Tibial artery (tissue), 4 donors: Measurements from ENCODE around the gene PACSIN1.
"Not testable (repeated sequence)": the region's sequence is repeated elsewhere in the genome, so short reads cannot be mapped to it uniquely, and the experiment has no call there.

Source experiments
- DNase-seq, 2 donors: peaks; one replicate each; pipeline ENCODE4 v3.0.0-alpha.2; 2019
- H3K27ac ChIP-seq, 2 donors: fragments of 200-600 bp; sonication (generic) in 1 of 2; 1 replicate in 1 of 2; 2 replicates in 1 of 2; pipeline ENCODE4 v1.5.1; 2018 to 2019; ENCODE audit warnings: mild to moderate bottlenecking in 1 of 2
- H3K27me3 ChIP-seq, 2 donors: fragments of 200-600 bp; sonication (generic) in 1 of 2; one replicate each; pipeline versions ENCODE4 v1.5.1 to v1.6.0; 2016 to 2019
- H3K36me3 ChIP-seq, 3 donors: fragments of 200-600 bp; sonication (generic) in 2 of 3; one replicate each; pipeline ENCODE4 v1.5.1; 2016 to 2019; ENCODE audit warnings: mild to moderate bottlenecking in 2 of 3
- H3K4me1 ChIP-seq, 4 donors: fragments of 200-600 bp; sonication (generic) in 2 of 4; 1 replicate in 3 of 4; 2 replicates in 1 of 4; pipeline ENCODE4 v1.5.1; 2016 to 2019
- H3K4me3 ChIP-seq, 2 donors: fragments of 200-600 bp; sonication (generic) in 1 of 2; 1 replicate in 1 of 2; 2 replicates in 1 of 2; pipeline ENCODE4 v1.5.1; 2018 to 2019; ENCODE audit warnings: mild to moderate bottlenecking in 2 of 2
- H3K9me3 ChIP-seq, 3 donors: fragments of 200-600 bp; sonication (generic) in 1 of 3; one replicate each; pipeline ENCODE4 v1.5.1; 2016 to 2019
- intact Hi-C: fragments of 100-400 bp; cut with DNase I; formaldehyde crosslinking; loops from one replicate; pipeline ENCODE4 v1.15.0; 2023; ENCODE audit warnings: low total_unique reads
- TF ChIP-seq, protein P1 (sequence below), 2 experiments: fragments of 200-600 bp in 1 of 2; fragments of 450-650 bp in 1 of 2; IDR thresholded peaks; one replicate each; pipeline ENCODE4 v1.5.1; 2017 to 2019; ENCODE audit warnings: antibody characterized with exemption in 2 of 2, mild to moderate bottlenecking in 1 of 2, moderate library complexity in 1 of 2

Gene PACSIN1

DNA sequence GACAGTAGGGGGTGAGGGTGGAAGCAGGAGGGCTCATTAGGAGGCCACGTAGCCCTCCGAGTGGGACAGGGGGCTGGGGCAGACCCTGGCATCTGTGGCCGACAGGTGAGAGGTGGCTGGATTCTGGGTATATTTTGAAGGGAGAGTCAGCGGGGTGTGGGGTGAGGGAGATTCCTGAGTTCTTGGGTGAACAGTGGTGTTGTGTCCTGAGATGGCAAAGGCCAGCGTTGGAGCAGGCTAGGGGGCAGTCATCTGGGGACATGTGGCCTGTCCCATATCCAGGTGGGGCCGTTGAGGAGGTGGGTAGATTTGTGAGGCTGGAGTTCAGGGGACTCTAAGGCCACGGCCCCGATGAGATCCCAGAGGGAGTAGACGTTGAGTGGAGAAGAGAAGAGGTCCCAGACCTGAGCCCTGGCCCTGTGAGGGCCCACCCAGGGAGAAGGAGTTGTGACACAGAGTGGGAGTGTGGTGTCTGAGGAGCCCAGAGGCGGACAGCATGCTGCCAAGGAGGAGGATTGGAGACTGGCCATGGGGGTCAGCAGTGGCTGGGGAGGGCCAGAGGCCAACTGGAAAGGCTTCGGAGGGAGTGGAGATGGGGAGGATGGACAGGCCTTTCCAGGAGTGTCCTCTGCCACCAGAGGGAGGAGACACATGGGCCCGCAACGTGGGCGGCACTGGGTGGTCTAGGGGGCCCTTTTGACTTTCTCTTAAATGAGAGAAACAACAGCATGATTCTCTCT is 19.6 kb downstream of the PACSIN1 start:
- Histone ChIP-seq H3K36me3 (no peaks in the 10 kb centered on the region), H3K9me3 (no peaks in the 10 kb centered on the region), H3K4me3 (no peak overlapping the region), H3K27me3 (peaks cover 0 to 14% of the 10 kb centered on the region in 2 donors), H3K27ac (no peak overlapping the region), H3K4me1 (no peaks in the 10 kb centered on the region)
- no peak for DNase-seq
- TF ChIP-seq, protein P1, sequence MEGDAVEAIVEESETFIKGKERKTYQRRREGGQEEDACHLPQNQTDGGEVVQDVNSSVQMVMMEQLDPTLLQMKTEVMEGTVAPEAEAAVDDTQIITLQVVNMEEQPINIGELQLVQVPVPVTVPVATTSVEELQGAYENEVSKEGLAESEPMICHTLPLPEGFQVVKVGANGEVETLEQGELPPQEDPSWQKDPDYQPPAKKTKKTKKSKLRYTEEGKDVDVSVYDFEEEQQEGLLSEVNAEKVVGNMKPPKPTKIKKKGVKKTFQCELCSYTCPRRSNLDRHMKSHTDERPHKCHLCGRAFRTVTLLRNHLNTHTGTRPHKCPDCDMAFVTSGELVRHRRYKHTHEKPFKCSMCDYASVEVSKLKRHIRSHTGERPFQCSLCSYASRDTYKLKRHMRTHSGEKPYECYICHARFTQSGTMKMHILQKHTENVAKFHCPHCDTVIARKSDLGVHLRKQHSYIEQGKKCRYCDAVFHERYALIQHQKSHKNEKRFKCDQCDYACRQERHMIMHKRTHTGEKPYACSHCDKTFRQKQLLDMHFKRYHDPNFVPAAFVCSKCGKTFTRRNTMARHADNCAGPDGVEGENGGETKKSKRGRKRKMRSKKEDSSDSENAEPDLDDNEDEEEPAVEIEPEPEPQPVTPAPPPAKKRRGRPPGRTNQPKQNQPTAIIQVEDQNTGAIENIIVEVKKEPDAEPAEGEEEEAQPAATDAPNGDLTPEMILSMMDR (IDR thresholded peaks at IDR 0.05): no peak
- intact Hi-C loops: no loop called here

DNA sequence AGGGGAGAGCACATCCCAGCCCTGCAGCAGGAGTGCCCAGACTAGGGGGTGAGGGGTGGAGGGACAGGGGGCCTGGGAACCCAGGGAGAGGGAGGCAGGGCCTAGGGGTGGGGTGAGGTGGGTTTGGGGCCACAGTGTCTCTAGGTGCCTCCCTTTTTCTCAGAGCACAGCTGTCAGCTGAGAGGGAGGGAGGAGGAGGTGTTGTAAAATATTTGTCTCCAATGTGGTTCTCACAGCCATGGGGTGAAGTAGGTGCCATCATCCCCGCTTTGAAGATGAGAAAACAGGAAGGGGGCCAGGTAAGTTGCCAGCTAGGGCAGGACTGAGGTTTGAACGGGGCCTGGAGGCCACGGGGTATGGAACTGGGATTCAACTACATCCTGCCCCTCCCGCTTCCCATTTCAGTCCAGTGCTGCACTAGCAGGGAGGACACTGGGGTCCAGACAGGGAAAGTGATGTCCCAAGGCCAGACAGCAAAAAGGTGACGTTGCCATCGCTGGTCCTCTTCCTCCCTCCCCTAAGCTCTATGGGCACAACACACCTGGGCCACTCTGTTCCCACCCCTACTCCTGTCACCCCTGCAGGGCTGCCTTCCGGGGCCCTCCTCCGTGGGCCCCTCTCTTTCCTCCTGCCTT is 20.3 kb downstream of the PACSIN1 start:
- Histone ChIP-seq H3K4me1 (no peaks in the 10 kb centered on the region), H3K36me3 (no peaks in the 10 kb centered on the region), H3K4me3 (no peak overlapping the region), H3K27ac (no peak overlapping the region), H3K9me3 (no peaks in the 10 kb centered on the region), H3K27me3 (peaks cover 0 to 14% of the 10 kb centered on the region in 2 donors)
- no peak for DNase-seq
- intact Hi-C loops: no loop called here
- TF ChIP-seq, protein P1 (IDR thresholded peaks at IDR 0.05): no peak

DNA sequence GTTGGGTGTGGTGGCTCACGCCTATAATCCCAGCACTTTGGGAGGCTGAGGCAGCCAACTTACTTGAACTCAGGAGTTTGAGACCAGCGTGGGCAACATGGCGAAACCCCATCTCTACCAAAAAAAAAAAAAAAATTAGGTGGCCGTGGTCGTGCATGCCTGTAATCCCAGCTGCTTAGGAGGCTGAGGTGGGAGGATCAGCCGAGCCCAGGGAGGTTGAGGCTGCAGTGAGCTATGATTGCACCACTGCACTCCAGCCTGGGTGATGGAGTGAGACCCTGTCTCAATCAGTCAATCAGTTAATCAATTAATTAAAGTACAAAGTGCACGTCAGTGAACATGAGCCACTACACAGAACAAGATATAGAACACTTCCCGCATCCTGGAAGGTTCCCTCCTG is 21.0 kb downstream of the PACSIN1 start:
- intact Hi-C loops, H3K9me3 ChIP-seq, H3K4me1 ChIP-seq, H3K4me3 ChIP-seq, H3K36me3 ChIP-seq, H3K27ac ChIP-seq, DNase-seq: not testable (repeated sequence)
- peaks cover 0 to 14% of the 10 kb centered on the region in 2 donors for H3K27me3 ChIP-seq

DNA sequence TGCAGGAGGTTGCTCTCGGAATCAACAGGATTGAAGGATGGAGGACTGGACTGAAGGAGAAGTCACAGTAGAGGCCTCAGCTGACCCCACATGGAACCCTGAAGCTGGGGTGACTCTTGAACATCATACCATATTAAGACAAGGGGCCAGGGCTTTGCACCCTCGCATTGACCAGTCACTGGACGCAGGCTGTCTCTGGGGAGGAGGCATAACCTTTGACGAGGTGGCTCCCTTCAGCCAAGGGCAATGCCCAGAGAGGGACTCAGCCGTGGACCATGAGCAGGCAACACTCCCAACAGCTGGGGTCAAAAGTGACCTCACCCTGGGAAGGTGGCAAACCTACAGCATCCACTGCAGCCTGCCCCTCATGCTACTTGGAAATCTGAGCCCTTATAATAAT is 21.7 kb downstream of the PACSIN1 start:
- Histone ChIP-seq H3K4me3 (no peak overlapping the region), H3K4me1 (no peaks in the 10 kb centered on the region), H3K9me3 (no peaks in the 10 kb centered on the region), H3K27me3 (peaks cover 0 to 14% of the 10 kb centered on the region in 2 donors), H3K27ac (no peak overlapping the region), H3K36me3 (no peaks in the 10 kb centered on the region)
- DNase-seq: no peak
- TF ChIP-seq, protein P1 (IDR thresholded peaks at IDR 0.05): no peak
- intact Hi-C loops: no loop called here

DNA sequence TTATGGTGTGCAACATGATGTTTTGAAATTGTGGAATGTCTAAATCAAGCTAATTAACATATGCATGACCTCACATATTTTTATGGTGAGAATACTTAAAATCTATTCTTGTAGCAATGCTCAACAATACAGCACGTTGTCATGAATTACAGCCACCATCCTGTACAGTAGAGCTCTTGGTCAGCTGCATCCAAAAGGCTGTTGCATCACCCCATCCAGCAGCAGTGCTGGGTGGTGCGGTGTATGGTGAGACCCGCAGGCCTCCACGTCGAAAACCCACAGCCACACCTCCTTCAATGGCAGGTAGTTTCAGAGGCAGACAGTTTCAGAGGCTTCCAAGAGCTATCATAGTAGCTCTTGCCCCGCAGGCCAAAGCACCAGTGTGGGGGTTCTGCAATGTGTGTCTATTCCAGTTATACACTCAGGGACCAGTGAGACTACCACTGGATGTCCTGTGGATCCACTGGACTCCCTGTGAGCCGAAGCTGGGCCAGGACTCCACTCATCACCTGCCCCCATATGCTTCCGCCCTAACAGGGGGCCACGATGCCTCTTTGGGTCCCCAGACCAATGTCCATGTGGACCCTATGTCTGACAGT is 23.4 kb downstream of the PACSIN1 start:
- no peaks in the 10 kb centered on the region for H3K9me3 ChIP-seq
- intact Hi-C loops: no loop called here
- no peak overlapping the region for H3K4me3 ChIP-seq
- DNase-seq: no peak
- H3K36me3 ChIP-seq: no peaks in the 10 kb centered on the region
- peaks cover 0 to 8% of the 10 kb centered on the region in 2 donors for H3K27me3 ChIP-seq
- TF ChIP-seq, protein P1 (IDR thresholded peaks at IDR 0.05): no peak
- no peaks in the 10 kb centered on the region for H3K4me1 ChIP-seq
- no peak overlapping the region for H3K27ac ChIP-seq
